SKM-1 treated with dmso at 0.1 percent for 144 hours (cell line): Measurements from ENCODE around the gene ZDHHC12.
A peak's percentile ranks its signal among the peaks of the same experiment; 100 is the strongest.

ENCODE experiments used
- DNase-seq: peaks from one replicate; lab custom pipeline; 2025; ENCODE audit not compliant: unreplicated experiment; lab: John Stamatoyannopoulos, UW

ZDHHC12 gene

DNA sequence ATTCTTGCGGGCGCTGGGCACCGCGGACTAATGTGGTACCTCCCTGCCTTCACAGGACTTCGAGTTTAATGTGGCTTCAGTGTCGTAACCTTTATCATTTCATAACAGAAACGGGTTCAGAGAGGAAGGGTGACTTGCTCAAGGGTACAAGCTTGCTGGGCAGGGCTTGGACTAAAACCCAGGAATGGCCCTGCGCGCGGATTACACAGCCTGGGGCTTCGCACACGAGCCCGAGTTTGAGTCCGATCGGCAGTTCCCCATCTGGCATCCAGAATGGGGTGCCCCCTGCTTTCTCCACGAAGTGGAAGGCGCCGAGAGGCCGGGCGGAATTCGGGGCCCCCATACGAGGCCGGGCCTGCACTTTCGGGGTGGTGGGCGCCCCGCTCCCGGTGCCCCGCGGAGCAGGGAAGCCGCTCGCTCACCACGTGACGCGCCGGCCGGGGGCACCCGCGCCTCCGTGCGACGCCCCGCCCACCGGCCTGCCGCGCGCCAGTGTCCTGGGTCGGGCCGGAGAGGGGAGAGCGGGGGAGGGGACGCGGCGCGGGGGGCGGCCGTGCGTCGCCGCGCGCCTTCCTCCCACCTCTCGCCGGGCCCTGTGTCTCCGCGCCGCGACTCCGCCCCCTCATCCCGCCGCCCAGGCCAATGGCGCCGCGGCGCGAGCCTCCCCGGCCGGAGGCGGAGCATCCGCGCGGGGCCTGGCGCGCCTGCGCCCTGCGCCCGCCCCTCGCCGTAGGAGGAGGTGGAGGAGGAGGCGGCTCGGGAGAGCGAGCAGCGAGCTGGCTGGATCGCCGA, 35.2 kb downstream of the ZDHHC12 start, which contains the start of gene SET:
TSS of gene SET (plus strand) at position 722 of the 792 bp plus-strand sequence. CDS start 361 bp downstream, outside the sequence.
- DNase-seq, result peak; percentile 85

DNA sequence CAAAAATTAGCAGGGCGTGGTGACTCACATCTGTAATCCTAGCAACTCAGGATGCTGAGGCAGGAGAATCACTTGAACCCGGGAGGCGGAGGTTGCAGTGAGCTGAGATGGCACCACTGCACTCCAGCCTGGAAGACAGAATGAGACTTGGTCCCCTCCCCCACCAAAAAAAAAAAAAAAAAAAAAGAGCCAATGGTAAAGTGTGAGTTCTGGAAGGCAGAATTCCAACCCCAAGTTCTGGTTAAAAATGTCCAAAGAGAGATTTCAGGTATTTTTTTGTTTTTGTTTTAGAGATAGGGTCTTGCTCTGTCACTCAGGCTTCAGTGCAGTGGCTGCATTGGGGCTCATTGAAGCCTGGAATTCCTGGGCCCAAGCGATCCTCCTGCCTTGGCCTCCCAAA, 36.5 kb downstream of the ZDHHC12 start:
- DNase-seq, result no peak

DNA sequence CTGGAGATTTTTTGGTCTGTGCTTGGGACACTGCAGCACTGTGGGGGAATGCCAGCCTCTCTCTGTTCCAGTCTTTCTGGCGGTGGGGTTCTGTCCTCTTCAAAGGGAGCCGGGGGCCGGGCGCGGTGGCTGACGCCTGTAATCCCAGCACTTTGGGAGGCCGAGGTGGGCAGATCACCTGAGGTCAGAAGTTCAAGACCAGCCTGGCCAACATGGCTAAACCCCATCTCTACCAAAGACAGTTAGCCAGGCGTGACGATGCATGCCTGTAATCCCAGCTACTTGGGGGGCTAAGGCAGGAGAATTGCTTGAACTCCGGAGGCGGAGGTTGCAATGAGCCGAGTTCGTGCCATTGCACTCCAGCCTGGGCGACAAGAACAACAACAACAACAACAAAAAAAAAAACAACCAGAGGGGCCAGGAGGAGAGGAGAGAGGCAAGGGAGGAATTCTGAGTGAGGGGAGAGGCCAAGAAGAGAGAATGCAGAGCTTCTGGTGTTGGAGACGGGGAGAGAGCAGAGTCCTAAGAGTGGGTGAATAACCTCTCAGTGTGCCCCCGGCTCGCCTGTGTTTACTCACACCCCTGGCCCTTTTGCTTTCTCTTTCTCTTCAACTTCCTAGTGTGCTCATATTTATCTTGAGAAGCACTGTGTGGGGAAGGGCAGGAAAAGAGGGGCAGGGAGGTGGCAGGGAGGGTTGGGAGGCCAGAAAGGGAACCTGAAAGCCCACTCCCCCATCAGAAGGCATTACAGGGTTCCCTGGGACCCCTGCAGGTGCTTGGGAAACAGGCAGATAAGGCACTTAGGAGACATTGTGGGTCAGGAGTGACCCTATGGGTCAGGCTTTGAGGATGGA, 38.1 kb downstream of the ZDHHC12 start:
- DNase-seq, result no peak

DNA sequence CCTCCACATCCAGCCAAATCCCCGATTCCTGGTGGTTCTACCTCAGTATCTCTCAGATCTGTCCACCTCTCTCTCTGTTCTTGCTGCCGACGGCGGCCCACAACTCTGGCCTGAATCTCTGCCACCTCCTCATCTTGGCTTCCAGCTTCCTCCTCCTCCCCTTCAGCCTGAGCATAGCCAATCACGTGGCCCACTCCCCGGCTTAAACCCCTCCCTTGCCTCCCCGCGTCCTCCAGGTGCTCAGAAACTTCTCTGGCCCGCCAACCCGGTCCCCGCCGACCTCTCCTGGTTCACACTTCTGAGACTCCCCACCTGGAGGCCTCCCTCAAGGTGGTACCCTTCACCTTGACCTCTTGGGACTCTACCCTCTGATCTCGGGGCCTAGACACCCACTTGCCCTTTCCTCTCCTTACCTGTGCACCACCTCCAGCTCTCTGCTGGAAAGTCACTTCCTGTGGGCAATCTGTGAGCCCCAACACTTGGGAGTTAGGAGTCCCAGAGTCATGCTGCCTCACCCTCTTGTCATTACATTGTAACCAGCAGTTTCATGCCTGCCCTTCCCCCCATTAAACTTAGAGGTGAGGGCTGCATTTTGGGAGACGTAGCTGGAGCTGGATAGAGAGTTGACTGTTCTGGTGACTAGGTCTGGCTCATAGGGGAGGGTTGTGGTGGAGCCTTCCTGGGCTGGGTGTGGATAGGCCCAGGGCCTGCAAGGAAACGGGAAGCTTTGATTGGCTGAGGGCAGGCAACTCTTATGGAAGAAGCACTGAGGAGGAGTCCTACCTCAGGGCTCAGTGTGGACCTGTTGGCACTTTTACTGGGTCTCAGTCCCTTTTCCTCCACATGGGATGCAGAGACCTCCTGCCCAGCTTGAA, 39.4 kb downstream of the ZDHHC12 start:
- DNase-seq, result peak; percentile 81

DNA sequence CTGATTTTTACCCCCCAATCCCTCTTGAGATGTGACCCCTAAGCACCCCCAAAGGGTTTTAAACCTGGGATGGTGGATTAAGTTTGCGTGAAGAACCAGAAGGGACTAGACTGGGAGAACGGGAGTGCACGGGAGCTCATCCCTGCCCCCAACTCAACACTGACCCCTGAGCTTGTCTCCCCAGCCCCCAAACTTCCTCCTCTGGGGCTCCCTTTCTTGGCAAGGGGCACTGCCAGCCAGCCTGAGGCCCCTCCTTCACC, 39.9 kb downstream of the ZDHHC12 start:
- DNase-seq, result peak; percentile 68

DNA sequence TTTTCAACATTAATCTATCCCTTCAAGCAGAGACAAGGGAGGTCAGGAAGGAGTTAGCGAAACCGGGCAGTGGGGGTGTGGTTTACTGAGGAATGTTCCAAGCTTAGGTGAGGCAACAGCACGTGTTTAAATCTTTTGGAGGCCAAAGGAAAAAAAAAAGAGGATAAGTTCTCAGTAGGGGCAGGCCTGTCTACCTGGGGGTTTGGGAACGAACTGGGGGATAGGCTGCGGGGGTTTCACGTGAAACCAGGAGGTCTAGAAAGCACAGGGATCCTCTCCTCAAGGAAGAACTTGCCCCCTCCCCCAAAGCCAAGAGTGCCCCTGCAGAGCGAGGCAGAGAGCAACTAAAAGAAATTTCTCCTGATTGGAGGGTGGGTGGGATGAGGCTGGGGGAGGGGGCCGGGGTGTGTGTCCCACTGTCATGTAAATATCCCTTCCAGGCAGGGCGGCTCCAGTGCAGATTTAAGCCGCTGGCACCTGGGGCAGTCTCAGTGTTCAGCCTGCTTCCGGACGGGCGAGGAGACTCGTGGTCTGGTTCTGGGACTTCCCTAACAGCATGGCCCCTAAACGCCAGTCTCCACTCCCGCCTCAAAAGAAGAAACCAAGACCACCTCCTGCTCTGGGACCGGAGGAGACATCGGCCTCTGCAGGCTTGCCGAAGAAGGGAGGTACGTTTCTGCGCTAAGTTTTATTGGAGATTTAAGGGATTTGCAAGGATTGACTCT, 40.4 kb downstream of the ZDHHC12 start:
- DNase-seq, result peak; percentile 23

DNA sequence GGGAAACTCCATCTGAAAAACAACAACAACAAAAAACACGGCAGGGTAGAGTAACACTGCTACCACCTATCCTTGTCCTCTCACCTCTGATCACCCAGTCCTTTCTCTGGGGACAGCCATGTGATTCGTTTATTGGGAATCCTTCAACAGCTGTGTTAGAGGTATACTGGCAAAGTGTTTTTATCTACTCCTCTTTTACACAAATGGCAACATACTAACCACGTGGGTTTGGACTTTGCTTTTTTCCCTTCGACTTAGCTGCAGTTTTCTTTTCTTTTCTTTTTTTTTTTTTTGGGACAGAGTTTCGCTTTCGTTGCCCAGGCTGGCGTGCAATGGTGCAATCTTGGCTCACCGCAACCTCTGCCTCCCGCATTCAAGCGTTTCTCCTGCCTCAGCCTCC, 46.1 kb downstream of the ZDHHC12 start:
- DNase-seq, result no peak

DNA sequence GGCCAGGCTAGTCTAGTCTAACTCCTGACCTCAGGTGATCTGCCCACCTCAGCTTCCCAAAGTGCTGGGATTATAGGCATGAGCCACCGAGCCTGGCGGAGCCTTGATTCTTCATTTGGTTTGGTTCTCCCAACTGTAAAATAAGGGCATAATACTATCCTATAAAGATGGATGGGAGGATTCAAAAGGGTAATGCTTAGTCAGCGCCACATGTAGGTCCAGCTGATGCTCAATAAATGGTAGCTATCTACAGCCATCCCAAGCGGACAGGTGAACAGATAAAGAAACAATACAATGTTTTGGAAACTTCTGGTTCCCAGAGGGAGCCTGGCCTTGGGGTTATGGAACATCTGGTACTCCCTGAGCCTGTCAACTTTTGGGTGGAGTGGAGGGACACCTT, 48.5 kb downstream of the ZDHHC12 start:
- no peak for DNase-seq
